GM18907 (cell line): Measurements from ENCODE around the gene NINL.
"Not testable (repeated sequence)": the region's sequence is repeated elsewhere in the genome, so short reads cannot be mapped to it uniquely, and the experiment has no call there.

Experiments
- ATAC-seq: cut with Tn5 transposase; IDR thresholded peaks from one replicate; pipeline ENCODE4 v1.9.1; 2021; ENCODE audit warnings: mild to moderate bottlenecking, moderate library complexity; ENCODE audit not compliant: unreplicated experiment

The NINL gene

GRCh38 chr20:25561771-25562170 is 23.6 kb downstream of the NINL start:
- not testable (repeated sequence) for ATAC-seq

- ATAC-seq, result no peak
These were observed 31.5 kb downstream of the NINL start for GRCh38 chr20:25553819-25554296.

- no peak for ATAC-seq
These were observed 32.4 kb downstream of the NINL start for GRCh38 chr20:25552977-25553376.

GRCh38 chr20:25551413-25552215 is 33.7 kb downstream of the NINL start:
- no peak for ATAC-seq

DNA sequence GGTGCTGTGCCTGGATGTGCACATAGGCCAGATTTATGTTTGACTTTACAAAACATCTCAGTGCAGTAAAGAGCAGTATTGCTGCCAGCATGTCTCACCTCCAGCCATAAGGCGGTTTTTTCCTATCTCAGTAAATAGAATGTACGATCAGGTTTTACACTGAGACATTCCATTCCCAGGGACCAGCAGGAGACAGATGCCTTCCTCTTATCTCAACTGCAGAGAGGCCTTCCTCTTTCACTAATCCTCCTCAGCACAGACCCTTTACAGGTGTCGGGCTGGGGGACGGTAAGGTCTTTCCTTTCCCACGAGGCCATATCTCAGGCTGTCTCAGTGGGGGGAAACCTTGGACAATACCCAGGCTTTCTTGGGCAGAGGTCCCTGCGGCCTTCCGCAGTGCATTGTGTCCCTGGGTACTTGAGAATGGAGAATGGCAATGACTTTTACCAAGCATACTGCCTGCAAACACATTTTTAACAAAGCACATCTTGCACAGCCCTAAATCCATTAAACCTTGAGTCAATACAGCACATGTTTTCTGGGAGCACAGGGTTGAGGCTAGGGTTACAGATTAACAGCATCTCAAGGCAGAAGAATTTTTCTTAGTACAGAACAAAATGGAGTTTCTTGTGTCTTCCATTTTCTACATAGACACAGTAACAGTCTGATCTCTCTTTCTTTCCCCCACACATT is 34.5 kb downstream of the NINL start:
- ATAC-seq, result not testable (repeated sequence)

- ATAC-seq, result no peak
These were observed 35.4 kb downstream of the NINL start for GRCh38 chr20:25549843-25550477.

GRCh38 chr20:25549172-25549773 is 36.1 kb downstream of the NINL start:
- no peak for ATAC-seq

DNA sequence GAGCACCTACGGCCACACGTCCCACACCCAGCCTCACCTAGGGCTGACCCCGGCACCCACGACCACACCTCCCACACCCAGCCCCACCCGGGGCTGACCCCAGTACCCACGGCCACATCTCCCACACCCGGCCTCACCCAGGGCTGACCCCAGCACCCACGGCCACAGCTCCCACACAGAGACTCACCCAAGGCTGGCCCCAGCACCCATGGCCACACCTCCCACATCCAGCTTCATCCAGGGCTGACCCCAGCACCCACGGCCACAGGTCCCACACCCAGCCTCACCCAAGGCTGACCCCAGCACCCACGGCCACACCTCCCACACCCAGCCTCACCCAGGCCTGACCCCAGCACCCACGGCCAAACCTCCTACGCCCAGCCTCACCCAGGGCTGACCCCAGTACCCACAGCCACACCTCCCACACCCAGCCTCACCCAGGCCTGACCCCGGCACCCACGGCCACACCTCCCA is 36.7 kb downstream of the NINL start:
- no peak for ATAC-seq

DNA sequence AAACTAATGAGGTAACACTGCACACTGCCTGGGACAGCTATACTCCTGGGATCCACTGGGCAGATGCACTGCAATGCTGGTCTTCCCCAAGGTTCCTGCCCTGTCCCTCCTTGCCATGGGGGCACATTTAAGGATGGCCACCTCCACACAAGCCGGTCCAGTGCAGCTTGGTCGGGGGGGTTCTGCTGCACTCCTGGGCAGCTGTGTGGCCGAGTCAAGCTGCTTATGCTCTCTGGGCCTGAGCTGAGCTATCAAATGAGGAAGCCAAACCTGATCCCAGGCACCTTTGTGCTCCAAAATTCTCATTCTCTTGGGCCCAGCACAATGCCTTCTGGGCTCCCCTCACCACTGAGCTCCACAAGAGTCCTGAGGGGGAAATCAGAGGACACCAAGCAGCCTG is 37.3 kb downstream of the NINL start:
- ATAC-seq, result no peak

DNA sequence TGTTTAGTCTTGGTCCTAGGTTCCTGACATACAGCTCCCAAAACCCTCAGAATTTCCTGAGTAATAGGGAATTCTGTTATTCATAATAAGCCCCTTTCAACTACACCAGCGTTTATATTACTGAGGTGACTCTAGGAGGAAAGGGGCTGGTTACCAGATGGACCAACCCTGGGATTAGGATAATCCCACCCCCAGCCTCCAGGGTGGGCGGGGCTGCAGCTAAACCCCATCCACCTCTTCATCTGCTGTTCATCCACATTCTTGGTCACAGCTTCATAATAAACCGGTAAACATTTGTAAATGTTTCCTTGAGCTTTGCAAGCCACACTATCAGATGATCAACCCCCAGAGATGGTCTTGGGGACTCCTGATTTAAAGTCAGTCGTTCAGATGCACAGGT is 38.3 kb downstream of the NINL start:
- ATAC-seq, result no peak

GRCh38 chr20:25546048-25546447 is 39.3 kb downstream of the NINL start:
- no peak for ATAC-seq

DNA sequence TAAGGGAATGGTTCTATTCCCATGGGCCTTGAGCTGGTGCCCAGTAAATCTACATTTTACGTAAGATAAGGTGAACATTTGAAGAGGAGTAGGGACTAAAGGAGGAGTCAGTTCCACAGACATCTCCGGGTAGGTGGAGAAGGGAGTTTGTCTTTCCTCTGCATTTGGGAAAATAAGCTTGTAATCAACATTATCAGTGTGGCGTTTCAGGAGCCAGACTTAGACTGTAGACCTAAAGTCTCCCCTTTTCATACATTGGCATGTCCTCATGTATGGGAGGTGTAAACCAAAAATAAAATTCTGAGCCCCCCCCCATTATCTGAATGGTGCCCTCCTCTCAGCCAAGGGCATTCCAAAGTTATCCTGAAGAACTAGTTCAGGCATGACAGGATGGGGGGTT is 40.2 kb downstream of the NINL start:
- ATAC-seq, result no peak

- ATAC-seq, result no peak
These were observed 40.6 kb downstream of the NINL start for GRCh38 chr20:25544734-25545133.

DNA sequence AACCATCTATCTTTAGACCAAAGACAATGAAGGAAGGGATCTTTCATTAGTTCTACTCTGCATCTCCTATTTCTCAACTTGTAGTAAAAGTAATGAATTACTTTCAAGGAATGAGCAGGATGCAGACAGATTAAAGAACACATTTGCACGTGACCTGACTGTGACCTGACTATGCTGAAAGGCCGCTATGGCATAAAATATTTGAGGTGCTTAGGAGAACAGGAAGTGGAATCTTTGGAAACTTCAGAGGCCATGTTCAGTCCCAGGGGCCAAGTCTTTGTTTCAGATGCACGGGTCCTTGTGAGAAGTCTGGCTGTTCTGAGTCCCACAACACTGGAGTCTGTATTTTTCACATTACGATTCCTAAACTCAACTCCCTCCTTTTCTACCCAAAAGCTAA is 41.0 kb downstream of the NINL start:
- ATAC-seq, result no peak

GRCh38 chr20:25543068-25543467 is 42.3 kb downstream of the NINL start:
- no peak for ATAC-seq

DNA sequence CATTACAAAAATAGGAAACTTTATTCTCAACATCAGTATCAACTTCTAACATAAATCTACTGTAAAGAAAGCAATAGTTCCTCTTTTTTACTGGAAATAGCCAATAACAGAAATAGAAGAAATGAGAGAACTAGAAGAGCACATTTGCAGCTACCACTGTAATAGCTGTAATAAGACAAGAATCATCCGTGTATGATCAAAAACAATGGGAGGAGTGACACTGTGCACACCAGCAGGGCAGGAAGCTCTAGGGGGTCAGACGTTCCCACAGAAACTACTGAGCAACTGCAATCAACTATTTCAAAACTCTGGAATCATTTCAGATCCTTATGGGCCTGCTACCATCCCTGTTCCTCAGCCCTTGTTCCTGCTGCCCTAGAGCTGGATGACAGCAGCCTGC is 43.7 kb downstream of the NINL start:
- ATAC-seq, result no peak

DNA sequence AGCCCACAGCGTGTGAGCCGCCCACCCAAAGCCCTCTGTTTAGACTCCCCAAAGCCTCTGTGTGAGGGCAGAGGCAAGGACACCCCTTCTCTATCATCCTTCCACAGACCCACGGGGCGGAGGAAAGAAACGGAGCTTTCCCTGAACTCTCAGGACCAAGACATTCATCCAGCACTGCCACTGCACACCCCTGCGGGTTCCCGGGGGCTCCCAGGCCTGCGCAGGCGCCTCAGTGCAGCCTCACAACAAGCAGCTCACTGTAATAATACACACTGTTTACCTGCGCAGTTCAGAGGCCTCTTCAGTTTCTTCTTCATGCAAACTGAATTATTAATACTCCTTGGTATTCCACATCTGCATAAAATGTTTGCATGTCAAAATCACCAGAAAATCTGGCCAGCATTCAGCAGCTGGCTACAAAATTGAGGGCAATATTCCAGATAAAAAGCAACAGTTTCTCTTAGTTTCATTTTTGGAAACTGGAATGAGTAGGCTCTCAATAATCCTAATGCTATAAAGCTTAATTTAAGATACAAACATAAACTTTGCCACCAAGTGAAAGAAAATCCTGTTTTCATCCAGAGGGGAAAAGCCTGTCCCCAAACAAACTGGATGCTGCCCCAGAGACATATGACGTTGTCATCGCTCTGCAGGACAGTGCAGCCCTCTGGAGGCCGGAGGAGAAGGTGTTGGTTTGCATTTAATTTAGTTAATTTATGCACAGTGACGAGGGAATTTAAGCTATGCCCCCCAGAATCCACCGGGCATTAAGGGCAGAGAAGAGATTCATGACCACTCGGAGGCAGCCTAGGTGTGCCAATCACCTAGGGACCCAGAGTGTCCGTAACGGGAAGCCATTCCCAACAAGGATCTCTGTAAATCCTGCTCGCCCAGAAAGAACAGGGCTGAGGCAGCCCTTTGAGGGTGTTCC is 45.3 kb downstream of the NINL start:
- no peak for ATAC-seq

- no peak for ATAC-seq
These were observed 46.3 kb downstream of the NINL start for GRCh38 chr20:25538838-25539665.

DNA sequence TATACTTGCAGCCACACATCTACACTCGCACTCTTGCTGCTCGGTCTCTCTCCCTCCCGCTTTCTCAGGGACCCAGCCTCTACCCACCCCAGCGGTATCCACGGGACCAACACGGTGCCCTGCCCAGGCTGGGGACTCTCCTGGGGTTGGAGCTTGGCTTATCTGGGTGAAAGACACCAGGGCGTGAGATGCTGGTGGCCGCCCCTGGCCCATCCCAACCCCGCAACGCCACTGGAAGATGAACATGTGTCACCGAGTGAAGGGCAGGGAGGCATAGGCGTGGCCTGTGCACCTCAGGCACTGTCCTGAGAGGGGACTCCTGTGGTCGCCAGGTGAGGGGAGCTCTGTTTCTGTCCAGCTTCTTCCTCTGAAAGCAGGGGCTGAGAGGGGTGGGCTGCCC is 47.4 kb downstream of the NINL start:
- no peak for ATAC-seq
